ENCODE measurements around the gene KIAA1328. TPM values are rescaled to one million over a fixed set of nuclear protein-coding genes. Genes with fewer than 3 reads are reported as not detected.

Gene KIAA1328
- total RNA-seq, 6 experiments from 2014 or later = 2.7 to 3.3 (median 3.0) TPM

DNA sequence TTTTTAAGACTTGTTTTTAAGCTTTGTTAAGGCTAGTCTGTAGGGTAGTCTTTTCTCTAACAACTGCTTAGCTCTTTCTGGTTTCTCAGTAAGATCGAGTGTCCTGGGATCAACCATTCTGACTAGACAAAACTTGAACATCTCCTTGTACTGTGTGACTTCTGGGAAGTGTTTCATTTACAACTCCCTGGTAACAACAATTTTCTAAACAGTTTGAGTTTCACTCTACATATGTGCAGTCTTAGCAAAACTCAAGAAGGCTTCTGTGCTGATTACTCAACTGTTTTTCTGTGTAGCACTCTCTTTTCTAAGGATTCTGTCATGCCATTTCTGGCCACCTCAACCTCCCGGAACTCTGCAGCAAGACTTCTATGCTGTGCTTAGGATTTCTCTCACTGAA lies 204.5 kb downstream of the KIAA1328 start:
- no peak overlapping the region for H3K27ac Mint-ChIP-seq
- peaks cover 1% of the 10 kb centered on the region; the same call in 1 of the 2 replicates for H3K27me3 Mint-ChIP-seq (ENCODE audit: insufficient read depth)
- DNase-seq = no peak
- H3K9me3 Mint-ChIP-seq = peaks cover 4% of the 10 kb centered on the region
- peaks cover 3% of the 10 kb centered on the region; the same call in 1 of the 2 replicates for H3K36me3 Mint-ChIP-seq (ENCODE audit: low read depth)
- no peaks in the 10 kb centered on the region for H3K4me1 Mint-ChIP-seq (ENCODE audit: low read depth)
- TF ChIP-seq, protein P1, sequence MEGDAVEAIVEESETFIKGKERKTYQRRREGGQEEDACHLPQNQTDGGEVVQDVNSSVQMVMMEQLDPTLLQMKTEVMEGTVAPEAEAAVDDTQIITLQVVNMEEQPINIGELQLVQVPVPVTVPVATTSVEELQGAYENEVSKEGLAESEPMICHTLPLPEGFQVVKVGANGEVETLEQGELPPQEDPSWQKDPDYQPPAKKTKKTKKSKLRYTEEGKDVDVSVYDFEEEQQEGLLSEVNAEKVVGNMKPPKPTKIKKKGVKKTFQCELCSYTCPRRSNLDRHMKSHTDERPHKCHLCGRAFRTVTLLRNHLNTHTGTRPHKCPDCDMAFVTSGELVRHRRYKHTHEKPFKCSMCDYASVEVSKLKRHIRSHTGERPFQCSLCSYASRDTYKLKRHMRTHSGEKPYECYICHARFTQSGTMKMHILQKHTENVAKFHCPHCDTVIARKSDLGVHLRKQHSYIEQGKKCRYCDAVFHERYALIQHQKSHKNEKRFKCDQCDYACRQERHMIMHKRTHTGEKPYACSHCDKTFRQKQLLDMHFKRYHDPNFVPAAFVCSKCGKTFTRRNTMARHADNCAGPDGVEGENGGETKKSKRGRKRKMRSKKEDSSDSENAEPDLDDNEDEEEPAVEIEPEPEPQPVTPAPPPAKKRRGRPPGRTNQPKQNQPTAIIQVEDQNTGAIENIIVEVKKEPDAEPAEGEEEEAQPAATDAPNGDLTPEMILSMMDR (IDR thresholded peaks at IDR 0.05) = no peak
- no peak overlapping the region for H3K4me3 Mint-ChIP-seq

DNA sequence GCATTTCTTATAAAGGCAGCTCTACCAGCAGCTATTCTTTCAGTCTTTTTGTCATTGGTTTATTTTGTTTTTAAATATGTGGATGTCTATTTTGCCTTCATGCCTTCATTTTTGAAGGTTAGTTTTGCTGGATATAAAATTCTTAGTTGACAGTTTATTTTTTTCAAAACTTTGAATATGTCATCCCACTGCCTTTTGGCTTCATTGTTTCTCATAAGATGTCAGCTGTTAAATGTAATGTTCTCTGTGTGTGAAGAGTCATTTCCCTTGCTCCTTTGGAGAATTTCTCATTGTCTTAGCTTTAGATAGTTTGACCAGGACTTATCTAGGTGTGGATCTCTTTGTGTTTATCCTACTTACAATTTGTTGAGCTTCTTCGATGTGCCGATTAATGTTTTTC lies 213.5 kb downstream of the KIAA1328 start:
- peaks cover 17% of the 10 kb centered on the region for H3K36me3 Mint-ChIP-seq (ENCODE audit: low read depth)
- no peaks in the 10 kb centered on the region for H3K4me1 Mint-ChIP-seq (ENCODE audit: low read depth)
- DNase-seq = no peak
- H3K4me3 Mint-ChIP-seq = no peak overlapping the region
- TF ChIP-seq, protein P1 (IDR thresholded peaks at IDR 0.05) = no peak
- H3K9me3 Mint-ChIP-seq = peaks cover 17% of the 10 kb centered on the region
- H3K27me3 Mint-ChIP-seq (ENCODE audit: insufficient read depth) = no peaks in the 10 kb centered on the region; the same call in 1 of the 2 replicates
- H3K27ac Mint-ChIP-seq = no peak overlapping the region

DNA sequence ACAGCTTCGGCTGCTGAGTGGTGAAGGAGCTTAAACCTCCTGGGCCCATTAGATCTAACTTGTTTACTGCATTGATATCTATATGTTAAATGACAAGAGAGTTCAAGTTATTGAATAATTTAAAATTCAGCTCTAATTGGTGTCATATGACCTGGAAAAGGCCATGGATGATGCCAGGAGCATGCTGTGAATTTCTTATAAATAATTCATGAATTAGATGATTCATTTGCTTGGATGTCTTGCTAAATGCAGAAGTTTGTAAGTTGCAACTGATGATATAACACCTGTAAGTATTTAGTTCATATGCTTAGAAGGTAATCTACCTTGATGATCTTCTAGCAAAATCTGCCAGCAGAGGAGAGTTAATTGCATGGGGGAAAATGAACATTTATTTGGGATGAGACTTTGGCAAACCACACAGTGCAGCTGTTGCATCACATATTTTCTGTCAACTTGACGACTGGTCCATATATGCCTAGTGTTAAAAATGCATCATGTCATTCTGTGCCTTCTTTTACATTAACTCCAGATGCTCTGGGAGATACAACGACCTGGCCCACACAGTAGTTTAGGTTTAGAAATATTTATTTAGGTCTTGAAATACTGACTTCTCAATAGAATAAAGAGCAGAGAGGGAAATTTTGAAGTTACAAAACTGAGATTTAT lies 226.3 kb downstream of the KIAA1328 start:
- no peak overlapping the region for H3K27ac Mint-ChIP-seq
- no peak overlapping the region for H3K4me3 Mint-ChIP-seq
- H3K9me3 Mint-ChIP-seq = peaks cover 7% of the 10 kb centered on the region; the same call in 1 of the 2 replicates
- H3K27me3 Mint-ChIP-seq (ENCODE audit: insufficient read depth) = no peaks in the 10 kb centered on the region
- DNase-seq = no peak
- no peaks in the 10 kb centered on the region for H3K4me1 Mint-ChIP-seq (ENCODE audit: low read depth)
- no peaks in the 10 kb centered on the region for H3K36me3 Mint-ChIP-seq (ENCODE audit: low read depth)
- TF ChIP-seq, protein P1 (IDR thresholded peaks at IDR 0.05) = no peak

DNA sequence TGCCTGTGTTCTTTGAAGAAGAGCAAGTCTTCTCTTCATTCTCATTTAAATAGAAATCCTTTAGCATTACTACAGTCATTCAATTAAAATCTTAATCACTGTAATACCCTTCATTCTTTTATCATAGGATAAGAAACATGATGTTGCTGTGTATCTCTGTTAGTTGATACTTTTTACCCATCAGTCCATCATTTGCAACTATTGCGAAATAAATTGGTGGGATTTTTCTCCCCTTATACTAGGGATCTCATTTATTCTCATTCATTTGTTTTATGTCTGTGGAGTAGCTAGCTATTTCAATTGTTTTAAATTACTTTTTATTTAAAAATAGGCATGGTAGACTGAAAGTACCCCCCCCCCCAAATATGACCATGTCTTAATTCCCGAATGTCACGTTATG lies 235.3 kb downstream of the KIAA1328 start:
- H3K4me1 Mint-ChIP-seq (ENCODE audit: low read depth) = no peaks in the 10 kb centered on the region
- no peaks in the 10 kb centered on the region for H3K27me3 Mint-ChIP-seq (ENCODE audit: insufficient read depth)
- TF ChIP-seq, protein P1 (IDR thresholded peaks at IDR 0.05) = no peak
- no peak overlapping the region for H3K27ac Mint-ChIP-seq
- H3K9me3 Mint-ChIP-seq = peaks cover 3% of the 10 kb centered on the region; the same call in 1 of the 2 replicates
- H3K4me3 Mint-ChIP-seq = no peak overlapping the region
- DNase-seq = no peak
- no peaks in the 10 kb centered on the region for H3K36me3 Mint-ChIP-seq (ENCODE audit: low read depth)

DNA sequence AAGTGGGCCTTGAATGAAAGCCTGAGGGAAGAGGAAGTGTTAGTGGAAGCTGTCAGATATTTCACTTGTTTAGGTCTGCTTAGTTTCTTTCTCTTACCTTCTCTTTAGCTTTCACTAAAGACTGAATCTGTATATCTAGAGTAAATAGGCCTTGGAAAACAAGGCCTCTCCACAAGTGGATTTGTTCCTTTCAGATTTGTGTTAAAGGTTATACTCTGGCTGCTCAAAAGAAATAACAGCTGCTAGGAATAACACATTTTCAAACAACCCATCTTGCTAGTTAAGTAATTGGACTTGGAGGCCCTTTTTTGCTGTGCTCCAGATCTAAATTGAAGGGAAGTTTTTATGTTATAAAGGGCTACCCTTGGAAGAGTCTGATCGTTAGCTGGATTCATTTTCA lies 236.3 kb downstream of the KIAA1328 start:
- TF ChIP-seq, protein P1 (IDR thresholded peaks at IDR 0.05) = no peak

More for the DNA sequence above, 236.3 kb downstream of the KIAA1328 start:
- no peak for DNase-seq
- H3K36me3 Mint-ChIP-seq (ENCODE audit: low read depth) = no peaks in the 10 kb centered on the region
- no peaks in the 10 kb centered on the region for H3K9me3 Mint-ChIP-seq
- H3K27ac Mint-ChIP-seq = no peak overlapping the region
- H3K27me3 Mint-ChIP-seq (ENCODE audit: insufficient read depth) = no peaks in the 10 kb centered on the region
- H3K4me1 Mint-ChIP-seq (ENCODE audit: low read depth) = no peaks in the 10 kb centered on the region
- no peak overlapping the region for H3K4me3 Mint-ChIP-seq
